NCI-H2227 (cell line): ENCODE data around the gene PIK3R1.

Experiments
- DNase-seq: peaks from one replicate; lab custom pipeline; 2025; ENCODE audit not compliant: unreplicated experiment; lab: John Stamatoyannopoulos, UW

The PIK3R1 gene

DNA sequence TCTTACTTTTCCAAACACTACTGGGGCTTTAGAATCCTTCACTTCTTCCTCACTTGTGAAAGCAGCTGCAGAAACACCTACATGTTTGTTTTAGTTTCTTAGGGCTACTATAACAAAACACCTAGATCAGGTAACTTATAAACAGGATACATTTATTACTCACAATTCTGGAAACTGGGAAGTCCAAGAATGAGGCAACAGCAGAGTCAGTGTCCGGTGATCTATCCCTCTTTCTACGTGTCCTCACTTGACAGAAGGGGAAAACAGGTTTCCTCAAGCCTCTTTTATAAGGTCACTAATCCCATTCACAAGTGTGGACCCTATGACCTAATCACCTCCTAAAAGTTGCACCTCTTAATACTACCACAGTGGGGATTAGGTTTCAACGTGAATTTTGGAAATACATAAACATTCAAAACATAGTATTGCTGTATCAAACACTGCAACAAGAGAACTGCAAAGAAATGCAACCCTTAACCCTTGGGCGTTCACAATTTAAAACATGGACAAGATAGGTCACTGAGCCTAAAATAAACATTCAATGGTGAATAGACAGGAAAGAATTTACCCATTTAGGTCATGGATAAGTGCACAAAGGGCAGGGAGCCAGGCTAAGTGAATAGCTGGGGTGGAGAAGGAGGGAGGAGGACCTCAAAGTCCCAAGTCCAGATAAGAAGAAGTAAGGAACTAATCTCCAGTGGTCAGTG, 104.3 kb downstream of the PIK3R1 start:
- DNase-seq, result no peak

DNA sequence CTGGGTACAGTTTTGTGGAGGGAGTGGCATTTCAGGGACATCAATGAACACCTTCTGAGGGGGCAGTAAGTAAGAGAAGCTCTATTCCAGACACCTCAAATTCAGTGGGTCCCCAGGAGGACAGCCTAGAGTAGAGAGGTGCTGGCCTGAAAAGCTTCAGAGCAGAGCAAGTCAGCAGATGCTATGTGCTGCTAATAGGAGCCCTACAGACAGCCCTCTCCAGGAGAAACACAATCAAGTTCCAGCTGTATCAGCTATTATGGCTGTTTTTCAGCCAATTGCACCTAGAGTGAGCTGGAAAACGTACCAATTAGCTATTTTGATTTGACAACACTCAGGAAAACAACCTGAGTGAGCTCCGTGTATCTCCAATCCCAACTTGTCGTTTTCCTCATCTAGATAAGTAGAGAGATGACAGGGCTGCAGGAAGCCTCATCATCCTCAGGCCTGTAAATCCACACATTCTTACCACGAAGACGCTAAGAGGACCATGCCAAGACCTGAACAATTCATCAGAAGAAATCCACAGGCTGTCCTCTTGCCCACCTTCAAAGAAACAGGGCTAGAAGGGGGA, 104.9 kb downstream of the PIK3R1 start:
- DNase-seq, result no peak

- DNase-seq, result no peak
Measured at GRCh38 chr5:68325065-68325580, 109.6 kb downstream of the PIK3R1 start.

DNA sequence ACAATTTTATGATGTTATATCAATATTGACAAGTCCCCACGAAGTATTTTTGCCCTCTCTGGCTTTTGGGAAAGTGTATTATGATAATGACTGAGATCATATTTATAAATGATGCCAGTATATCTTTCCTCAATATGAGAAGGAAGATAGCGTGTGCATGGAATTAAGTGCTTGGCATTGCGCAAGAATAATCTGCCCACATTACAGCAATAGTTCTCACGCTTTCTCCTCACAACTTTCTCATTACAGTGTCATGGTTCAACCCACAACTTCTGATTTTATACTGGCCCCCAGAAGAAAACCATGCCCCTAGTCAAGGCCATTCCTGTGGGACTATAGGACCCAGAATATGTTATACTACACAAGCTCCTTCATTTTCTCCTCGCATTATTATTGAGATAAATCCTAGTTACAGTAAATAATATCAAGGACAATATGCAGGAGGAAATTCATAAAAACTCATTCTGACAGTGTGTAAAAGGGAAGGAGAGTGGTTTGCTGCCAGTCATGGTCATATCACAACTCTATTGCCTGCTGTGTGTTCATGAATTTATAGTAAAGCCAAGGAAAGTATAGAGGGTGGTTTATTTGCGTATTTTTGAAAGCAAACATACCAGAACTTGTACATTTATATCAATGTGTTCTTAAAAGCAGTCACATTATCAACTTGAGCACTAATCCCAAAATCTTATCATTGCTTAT, 114.1 kb downstream of the PIK3R1 start:
- DNase-seq, result no peak

- no peak for DNase-seq
Measured at GRCh38 chr5:68330574-68330973, 115.0 kb downstream of the PIK3R1 start.

- no peak for DNase-seq
Measured at GRCh38 chr5:68331192-68332079, 115.9 kb downstream of the PIK3R1 start.

DNA sequence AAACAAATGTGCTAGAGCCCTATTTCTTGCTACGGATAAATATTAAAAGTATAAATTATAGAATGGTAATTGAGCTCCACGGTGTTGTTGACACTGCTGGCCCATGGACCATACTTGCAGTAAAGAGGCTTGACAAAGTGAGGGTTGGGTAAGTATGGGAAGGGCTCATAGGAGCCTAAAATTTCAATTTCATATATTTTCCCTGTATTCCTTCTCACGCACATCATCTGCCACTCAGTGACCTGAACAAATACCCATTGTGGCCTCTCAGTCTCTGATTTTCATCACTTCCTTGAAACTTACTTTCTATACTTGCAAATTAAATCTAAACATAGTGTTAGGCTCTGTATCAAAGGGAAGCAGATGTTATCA, 116.5 kb downstream of the PIK3R1 start:
- no peak for DNase-seq

- no peak for DNase-seq
Measured at GRCh38 chr5:68332556-68332955, 117.0 kb downstream of the PIK3R1 start.

DNA sequence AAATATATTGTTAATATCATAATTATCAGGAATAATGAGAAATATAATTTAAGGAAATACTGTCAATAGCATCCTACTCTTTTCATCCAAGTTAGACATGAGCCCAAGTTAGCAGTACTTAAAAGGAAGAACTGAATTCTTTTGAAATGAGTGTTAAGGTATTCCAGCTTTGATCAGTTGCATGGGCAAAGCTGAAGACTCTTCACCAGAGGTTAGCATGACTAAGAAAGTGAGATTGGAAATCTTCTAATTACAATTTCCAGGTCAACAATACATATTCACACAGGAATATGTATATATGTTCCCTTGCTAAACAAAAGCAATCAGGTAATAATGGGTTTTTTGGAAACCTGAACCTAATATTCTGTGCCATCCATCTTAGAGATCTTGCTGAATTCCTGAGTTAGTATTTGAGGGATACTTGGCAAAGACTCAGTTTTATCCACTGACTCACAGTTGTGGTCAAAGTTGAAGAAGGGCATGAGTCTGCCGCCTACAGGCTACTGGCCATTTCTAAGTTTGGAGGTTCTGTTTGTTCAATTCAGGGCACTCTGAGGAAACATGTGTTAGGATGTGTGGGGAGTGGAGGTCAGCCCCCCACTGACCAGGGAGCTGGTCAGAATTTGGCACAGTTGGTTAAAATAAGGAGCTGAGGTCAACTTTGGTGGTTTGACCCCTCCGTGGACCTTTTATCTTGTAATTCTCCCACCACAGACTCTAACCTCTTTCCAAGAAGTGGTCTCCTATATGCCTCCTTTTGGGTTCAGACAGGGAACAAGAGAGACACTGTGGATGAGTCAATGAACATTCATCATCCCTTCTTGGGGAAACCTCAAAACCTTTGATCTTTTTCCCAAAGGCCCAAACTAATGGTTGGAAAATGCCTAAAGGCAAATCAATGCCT, 118.3 kb downstream of the PIK3R1 start:
- DNase-seq, result no peak

GRCh38 chr5:68334553-68334886, 119.0 kb downstream of the PIK3R1 start:
- DNase-seq, result no peak

DNA sequence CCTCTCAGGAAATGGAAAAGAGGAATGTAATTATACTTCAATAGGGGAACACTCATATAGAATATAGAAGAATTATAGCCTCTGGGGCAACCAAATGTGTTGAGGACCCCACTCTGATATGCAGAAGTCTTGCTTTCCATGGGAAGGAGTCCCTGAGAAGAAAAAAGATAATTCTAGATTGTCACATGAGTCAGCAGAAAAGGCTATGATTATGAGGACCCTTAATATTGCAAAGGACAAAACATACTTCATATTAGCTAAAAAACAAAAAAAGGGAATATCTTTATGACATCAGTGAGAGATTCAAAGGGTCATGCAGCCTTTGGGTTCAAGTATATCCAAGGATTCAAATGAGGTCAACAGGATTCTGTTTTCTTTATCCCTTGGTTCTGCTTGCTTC, 119.5 kb downstream of the PIK3R1 start:
- no peak for DNase-seq

DNA sequence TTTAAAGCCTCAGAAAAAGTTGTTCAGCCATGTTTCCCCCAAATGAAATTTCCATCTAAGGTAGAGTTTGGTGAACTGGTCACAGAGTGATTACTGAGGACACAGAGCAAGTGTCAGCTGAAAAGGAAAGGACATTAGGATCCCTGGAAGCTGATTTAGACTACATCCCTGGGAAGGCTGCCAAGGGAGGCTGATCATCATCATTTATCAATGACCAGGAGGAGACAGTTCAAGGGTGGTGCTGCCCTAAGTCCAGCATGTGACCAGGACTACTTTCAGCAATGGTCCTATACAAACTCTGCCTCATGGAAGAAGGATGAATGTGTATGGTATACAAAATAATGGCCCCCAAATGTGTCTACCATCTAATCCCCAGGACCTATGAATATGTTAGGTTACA, 120.6 kb downstream of the PIK3R1 start:
- no peak for DNase-seq

- DNase-seq, result no peak
Measured at GRCh38 chr5:68337235-68337634, 121.7 kb downstream of the PIK3R1 start.

- no peak for DNase-seq
Measured at GRCh38 chr5:68339921-68340321, 124.4 kb downstream of the PIK3R1 start.

- no peak for DNase-seq
Measured at GRCh38 chr5:68341006-68341405, 125.5 kb downstream of the PIK3R1 start.

GRCh38 chr5:68342693-68343092, 127.1 kb downstream of the PIK3R1 start:
- no peak for DNase-seq

DNA sequence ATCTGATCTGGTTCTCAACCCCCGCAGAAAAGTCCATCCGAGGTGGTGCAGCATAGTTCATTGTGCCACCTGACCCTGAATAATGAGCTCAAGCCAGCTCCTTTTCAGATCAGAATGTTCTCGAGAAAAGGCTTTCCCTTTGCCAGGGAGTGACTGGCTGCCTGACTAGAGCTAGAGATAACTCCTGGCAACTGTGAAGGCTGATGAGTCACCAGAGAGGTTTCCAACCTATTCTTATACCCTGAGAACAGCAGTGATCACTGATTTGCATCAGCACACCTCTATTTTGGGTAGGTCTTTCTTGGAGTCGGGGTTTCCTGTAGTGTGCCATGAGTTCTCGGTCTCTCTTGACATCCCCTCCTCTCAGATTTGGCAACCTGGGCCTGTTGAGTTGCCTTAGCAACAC, 127.9 kb downstream of the PIK3R1 start:
- no peak for DNase-seq

GRCh38 chr5:68344447-68345111, 129.0 kb downstream of the PIK3R1 start:
- DNase-seq, result no peak

GRCh38 chr5:68345171-68345570, 129.6 kb downstream of the PIK3R1 start:
- DNase-seq, result no peak

GRCh38 chr5:68345582-68345981, 130.0 kb downstream of the PIK3R1 start:
- DNase-seq, result no peak
